ENCODE results near the gene SAMD14. TPM values are rescaled to one million over a fixed set of nuclear protein-coding genes. Genes with fewer than 3 reads are reported as not detected.

SAMD14 gene
- total and polyA plus RNA-seq, 10 of the 15 experiments (the other 5 are each of a cell fraction or from before 2014, with no cell fraction given): 0.06 to 1.7 (median 0.25) TPM; not detected in 3

DNA sequence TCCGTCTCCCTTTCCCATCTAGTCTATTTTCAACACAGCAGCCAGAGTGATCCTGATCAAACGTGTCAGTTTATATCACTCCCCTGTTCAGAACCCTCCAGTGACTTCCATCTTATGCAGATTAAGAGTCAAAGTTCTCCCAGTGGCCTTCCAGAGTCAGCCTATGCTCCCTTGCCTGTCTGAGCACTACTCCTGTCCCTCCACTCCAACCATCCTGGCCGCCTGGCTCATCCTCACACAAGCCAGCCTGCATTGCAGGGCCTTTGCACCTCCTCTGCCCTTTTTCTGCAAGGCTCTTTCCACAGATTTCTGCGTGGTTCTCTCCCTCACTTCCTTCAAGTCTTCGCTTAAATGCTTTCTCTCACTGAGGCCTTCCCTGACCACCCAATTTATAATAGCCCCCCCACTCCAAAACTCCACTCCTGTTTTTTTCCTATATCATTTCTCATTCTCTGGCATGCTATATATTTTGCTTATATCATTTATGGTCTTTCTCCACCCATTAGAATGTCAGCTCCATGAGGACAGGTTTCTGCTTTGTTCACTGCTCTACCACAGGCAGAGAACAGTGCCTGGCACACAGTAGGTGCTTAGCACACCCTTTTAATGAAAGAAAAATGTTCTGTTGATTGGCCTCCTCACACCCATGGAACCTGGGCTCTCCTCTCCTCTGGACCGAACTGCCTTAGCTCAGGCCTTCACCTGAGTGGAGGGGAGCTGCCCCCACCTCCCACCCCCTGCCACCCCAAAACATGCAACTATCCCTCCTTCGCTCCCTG is 9.3 kb downstream of the SAMD14 start (continued):
- TF ChIP-seq, protein P1, sequence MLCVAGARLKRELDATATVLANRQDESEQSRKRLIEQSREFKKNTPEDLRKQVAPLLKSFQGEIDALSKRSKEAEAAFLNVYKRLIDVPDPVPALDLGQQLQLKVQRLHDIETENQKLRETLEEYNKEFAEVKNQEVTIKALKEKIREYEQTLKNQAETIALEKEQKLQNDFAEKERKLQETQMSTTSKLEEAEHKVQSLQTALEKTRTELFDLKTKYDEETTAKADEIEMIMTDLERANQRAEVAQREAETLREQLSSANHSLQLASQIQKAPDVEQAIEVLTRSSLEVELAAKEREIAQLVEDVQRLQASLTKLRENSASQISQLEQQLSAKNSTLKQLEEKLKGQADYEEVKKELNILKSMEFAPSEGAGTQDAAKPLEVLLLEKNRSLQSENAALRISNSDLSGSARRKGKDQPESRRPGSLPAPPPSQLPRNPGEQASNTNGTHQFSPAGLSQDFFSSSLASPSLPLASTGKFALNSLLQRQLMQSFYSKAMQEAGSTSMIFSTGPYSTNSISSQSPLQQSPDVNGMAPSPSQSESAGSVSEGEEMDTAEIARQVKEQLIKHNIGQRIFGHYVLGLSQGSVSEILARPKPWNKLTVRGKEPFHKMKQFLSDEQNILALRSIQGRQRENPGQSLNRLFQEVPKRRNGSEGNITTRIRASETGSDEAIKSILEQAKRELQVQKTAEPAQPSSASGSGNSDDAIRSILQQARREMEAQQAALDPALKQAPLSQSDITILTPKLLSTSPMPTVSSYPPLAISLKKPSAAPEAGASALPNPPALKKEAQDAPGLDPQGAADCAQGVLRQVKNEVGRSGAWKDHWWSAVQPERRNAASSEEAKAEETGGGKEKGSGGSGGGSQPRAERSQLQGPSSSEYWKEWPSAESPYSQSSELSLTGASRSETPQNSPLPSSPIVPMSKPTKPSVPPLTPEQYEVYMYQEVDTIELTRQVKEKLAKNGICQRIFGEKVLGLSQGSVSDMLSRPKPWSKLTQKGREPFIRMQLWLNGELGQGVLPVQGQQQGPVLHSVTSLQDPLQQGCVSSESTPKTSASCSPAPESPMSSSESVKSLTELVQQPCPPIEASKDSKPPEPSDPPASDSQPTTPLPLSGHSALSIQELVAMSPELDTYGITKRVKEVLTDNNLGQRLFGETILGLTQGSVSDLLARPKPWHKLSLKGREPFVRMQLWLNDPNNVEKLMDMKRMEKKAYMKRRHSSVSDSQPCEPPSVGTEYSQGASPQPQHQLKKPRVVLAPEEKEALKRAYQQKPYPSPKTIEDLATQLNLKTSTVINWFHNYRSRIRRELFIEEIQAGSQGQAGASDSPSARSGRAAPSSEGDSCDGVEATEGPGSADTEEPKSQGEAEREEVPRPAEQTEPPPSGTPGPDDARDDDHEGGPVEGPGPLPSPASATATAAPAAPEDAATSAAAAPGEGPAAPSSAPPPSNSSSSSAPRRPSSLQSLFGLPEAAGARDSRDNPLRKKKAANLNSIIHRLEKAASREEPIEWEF (IDR thresholded peaks at IDR 0.05; ENCODE audit: insufficient replicate concordance, low read depth, low read length): no peak
- no peak for TF ChIP-seq EZH2 (IDR thresholded peaks at IDR 0.05; ENCODE audit: borderline replicate concordance, control insufficient read depth, low read depth, low read length)

DNA sequence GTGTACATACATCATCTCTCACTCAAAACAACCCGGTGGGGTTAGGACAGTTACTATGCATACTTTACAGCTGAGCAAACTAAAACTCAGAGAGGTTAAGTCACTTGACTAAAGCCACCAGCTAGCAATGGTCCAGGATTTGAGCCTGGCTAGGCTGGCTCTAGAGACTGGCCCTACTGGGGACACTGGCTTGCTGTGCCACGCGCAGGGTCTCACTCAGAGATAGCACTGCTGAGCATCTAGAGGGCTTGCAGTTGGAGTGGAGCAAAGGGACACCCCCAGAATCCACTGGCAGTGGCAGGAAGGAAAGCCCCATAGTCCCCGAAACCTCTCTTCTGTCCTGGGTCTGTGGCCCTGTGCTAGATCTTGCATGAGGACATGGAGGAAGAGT is 11.1 kb downstream of the SAMD14 start:
- Histone ChIP-seq H3K27ac (ENCODE audit: control insufficient read depth, insufficient read depth) (no peak overlapping the region), H3K36me3 (ENCODE audit: control insufficient read depth in 2 of 2, insufficient read depth in 2 of 2, low read length in 1 of 2) (no peaks in the 10 kb centered on the region), H3K4me1 (ENCODE audit: control insufficient read depth, insufficient read depth, low read length) (no peaks in the 10 kb centered on the region), H3K9me3 (replicated peaks; ENCODE audit: control insufficient read depth, insufficient read depth, low read length) (no peaks in the 10 kb centered on the region), H3K27me3 (replicated peaks in 1 of 2; ENCODE audit: control insufficient read depth in 2 of 2, insufficient read depth in 2 of 2, low read length in 1 of 2) (peaks cover 6 to 7% of the 10 kb centered on the region in 2 experiments; a peak in 3 of 4 replicates), H4K20me1 (ENCODE audit: control insufficient read depth, insufficient read depth) (no peaks in the 10 kb centered on the region), H3K4me3 (no peak overlapping the region), H3K79me2 (ENCODE audit: control insufficient read depth, insufficient read depth, low read length) (no peaks in the 10 kb centered on the region), H3K4me2 (ENCODE audit: control insufficient read depth, insufficient read depth) (no peak overlapping the region), H3K9ac (ENCODE audit: control insufficient read depth, insufficient read depth, low read length) (no peak overlapping the region), H2AFZ (ENCODE audit: control insufficient read depth, low read depth, low read length) (no peak overlapping the region)
- ChIA-PET SMC1A (ENCODE audit: uncharacterized antibody, unreplicated experiment) (interaction anchor here (1.1 to 1.9 kb wide), 5 partner anchors 20 to 78 kb away, joined by 3 to 6 read pairs (median 3); no protein-coding TSS in a partner anchor), RAD21 (ENCODE audit: unreplicated experiment) (interaction anchor here (0.6 to 1.5 kb wide), 3 partner anchors 11 to 49 kb away, joined by 3 to 4 read pairs (median 3); partner anchors contain the start of gene SAMD14), POLR2A (interaction anchor here (1.1 kb wide), 1 partner anchor 45 kb away, joined by 3 read pairs; no protein-coding TSS in a partner anchor), CTCF (interaction anchor here (1.3 to 5.0 kb wide), 4 partner anchors 24 to 82 kb away, joined by 3 to 21 read pairs (median 5); partner anchors contain the start of gene PDK2)
- DNase-seq (ENCODE audit: low read depth, low spot score) (no peak), FAIRE-seq (no peak), ATAC-seq (no peak)
- in situ Hi-C loops (cut with MboI) (no loop called here), intact Hi-C loops (cut with micrococcal nuclease; ENCODE audit: unreplicated experiment) (no loop called here)
- WGBS (ENCODE audit: insufficient coverage, insufficient replicate concordance, low lambda C conversion rate, missing lambda C conversion rate): 48% methylated on average over 4 of the region's 4 CpGs
- BruUV-seq (replicated peaks): no TSS peak
- TF ChIP-seq POLR2A (IDR thresholded peaks at IDR 0.05; ENCODE audit: low read depth, low read length) (no peak), FOXM1 (IDR thresholded peaks at IDR 0.05; ENCODE audit: low read depth, low read length) (no peak)
- TF ChIP-seq, protein P2, sequence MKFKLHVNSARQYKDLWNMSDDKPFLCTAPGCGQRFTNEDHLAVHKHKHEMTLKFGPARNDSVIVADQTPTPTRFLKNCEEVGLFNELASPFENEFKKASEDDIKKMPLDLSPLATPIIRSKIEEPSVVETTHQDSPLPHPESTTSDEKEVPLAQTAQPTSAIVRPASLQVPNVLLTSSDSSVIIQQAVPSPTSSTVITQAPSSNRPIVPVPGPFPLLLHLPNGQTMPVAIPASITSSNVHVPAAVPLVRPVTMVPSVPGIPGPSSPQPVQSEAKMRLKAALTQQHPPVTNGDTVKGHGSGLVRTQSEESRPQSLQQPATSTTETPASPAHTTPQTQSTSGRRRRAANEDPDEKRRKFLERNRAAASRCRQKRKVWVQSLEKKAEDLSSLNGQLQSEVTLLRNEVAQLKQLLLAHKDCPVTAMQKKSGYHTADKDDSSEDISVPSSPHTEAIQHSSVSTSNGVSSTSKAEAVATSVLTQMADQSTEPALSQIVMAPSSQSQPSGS (IDR thresholded peaks at IDR 0.05; ENCODE audit: low read length): no peak
- TF ChIP-seq, protein P3, sequence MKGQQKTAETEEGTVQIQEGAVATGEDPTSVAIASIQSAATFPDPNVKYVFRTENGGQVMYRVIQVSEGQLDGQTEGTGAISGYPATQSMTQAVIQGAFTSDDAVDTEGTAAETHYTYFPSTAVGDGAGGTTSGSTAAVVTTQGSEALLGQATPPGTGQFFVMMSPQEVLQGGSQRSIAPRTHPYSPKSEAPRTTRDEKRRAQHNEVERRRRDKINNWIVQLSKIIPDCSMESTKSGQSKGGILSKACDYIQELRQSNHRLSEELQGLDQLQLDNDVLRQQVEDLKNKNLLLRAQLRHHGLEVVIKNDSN (IDR thresholded peaks at IDR 0.05; ENCODE audit: borderline replicate concordance, extremely low read length, insufficient read depth, low read depth, low read length): peak; percentile 9
- TF ChIP-seq, protein P4, sequence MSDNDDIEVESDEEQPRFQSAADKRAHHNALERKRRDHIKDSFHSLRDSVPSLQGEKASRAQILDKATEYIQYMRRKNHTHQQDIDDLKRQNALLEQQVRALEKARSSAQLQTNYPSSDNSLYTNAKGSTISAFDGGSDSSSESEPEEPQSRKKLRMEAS (IDR thresholded peaks at IDR 0.05; ENCODE audit: low read depth, low read length): no peak

Data from GM12878 (cell line).